BJ (cell line): ENCODE data around the gene CFAP97. TPM values are rescaled to one million over a fixed set of nuclear protein-coding genes. Genes with fewer than 3 reads are reported as not detected.

Experiments
- CTCF ChIA-PET: fragments of 350-600 bp; formaldehyde crosslinking; extraction: SDS; loops from one replicate; lab custom pipeline; 2021; ENCODE audit warnings: antibody characterized with exemption, inconsistent platforms; lab: Yijun Ruan, JAX
- POLR2A ChIA-PET: fragments of 300-600 bp; sonication (Branson Sonifier 250); formaldehyde crosslinking; extraction: SDS; loops from one replicate; lab custom pipeline; 2021; ENCODE audit warnings: antibody characterized with exemption; lab: Charles Lee
- DNase-seq: peaks from one replicate; pipeline ENCODE4 v3.0.0-alpha.2; 2011; ENCODE audit warnings: low read depth
- H3K27me3 ChIP-seq: 2 replicates; pipeline ENCODE4 v1.6.0; 2011; ENCODE audit warnings: low read length; ENCODE audit not compliant: control insufficient read depth, insufficient read depth
- H3K36me3 ChIP-seq: 2 replicates; pipeline ENCODE4 v1.5.1; 2011; ENCODE audit warnings: low read length; ENCODE audit not compliant: control insufficient read depth, insufficient read depth
- H3K4me3 ChIP-seq: 2 replicates; pipeline ENCODE4 v1.5.1; 2011; ENCODE audit warnings: low read depth, mild to moderate bottlenecking, control low read depth, low read length
- polyA plus RNA-seq: library from polyadenylated mRNA; depleted of rRNA; stranded (reverse); fragments of >200 nt; gene quantifications from 2 replicates; pipeline ENCODE4 v1.2.3, GENCODE V29; 2011
- TF ChIP-seq, protein P1 (sequence below): IDR thresholded peaks from 2 replicates; pipeline ENCODE4 v1.5.1; 2011; ENCODE audit warnings: low read depth, mild to moderate bottlenecking, control low read depth, inconsistent platforms, low read length, moderate library complexity; ENCODE audit not compliant: insufficient read depth

Gene CFAP97
- polyA plus RNA-seq, 1 experiment, result 16.4 TPM

- ChIA-PET CTCF (no interaction called here), POLR2A (no interaction called here)
- H3K27me3 ChIP-seq, result no peaks in the 10 kb centered on the region
- H3K4me3 ChIP-seq, result no peak overlapping the region
- TF ChIP-seq, protein P1, sequence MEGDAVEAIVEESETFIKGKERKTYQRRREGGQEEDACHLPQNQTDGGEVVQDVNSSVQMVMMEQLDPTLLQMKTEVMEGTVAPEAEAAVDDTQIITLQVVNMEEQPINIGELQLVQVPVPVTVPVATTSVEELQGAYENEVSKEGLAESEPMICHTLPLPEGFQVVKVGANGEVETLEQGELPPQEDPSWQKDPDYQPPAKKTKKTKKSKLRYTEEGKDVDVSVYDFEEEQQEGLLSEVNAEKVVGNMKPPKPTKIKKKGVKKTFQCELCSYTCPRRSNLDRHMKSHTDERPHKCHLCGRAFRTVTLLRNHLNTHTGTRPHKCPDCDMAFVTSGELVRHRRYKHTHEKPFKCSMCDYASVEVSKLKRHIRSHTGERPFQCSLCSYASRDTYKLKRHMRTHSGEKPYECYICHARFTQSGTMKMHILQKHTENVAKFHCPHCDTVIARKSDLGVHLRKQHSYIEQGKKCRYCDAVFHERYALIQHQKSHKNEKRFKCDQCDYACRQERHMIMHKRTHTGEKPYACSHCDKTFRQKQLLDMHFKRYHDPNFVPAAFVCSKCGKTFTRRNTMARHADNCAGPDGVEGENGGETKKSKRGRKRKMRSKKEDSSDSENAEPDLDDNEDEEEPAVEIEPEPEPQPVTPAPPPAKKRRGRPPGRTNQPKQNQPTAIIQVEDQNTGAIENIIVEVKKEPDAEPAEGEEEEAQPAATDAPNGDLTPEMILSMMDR, result no peak
- no peak for DNase-seq
- H3K36me3 ChIP-seq, result peaks cover 7% of the 10 kb centered on the region
Measured at GRCh38 chr4:185144601-185145240, 59.1 kb downstream of the CFAP97 start.

GRCh38 chr4:185143601-185143969 is 60.2 kb downstream of the CFAP97 start:
- no peak for DNase-seq
- CTCF ChIA-PET, result interaction anchor here (0.6 to 1.4 kb wide), 9 partner anchors 9 to 886 kb away, joined by 3 to 5 read pairs (median 3); no protein-coding TSS in a partner anchor
- Histone ChIP-seq H3K4me3 (peak overlapping the region; percentile 55), H3K27me3 (peaks cover 2% of the 10 kb centered on the region; the same call in 1 of the 2 replicates), H3K36me3 (peaks cover 5% of the 10 kb centered on the region)
- TF ChIP-seq, protein P1, result no peak
- POLR2A ChIA-PET, result no interaction called here

GRCh38 chr4:185142912-185143600 is 60.7 kb downstream of the CFAP97 start, which contains the start of gene SLC25A4:
Gene SLC25A4, plus strand, starts transcription at chr4:185143266. Its CDS starts 107 bp downstream, at chr4:185143373.
- H3K4me3 ChIP-seq, result peak within 1 kb of the TSS; percentile 55
- no peak for DNase-seq
- peaks cover 5% of the 10 kb centered on the region for H3K36me3 ChIP-seq
- ChIA-PET CTCF (interaction anchor here (0.6 to 1.5 kb wide), 10 partner anchors 9 to 887 kb away, joined by 3 to 5 read pairs (median 4); no protein-coding TSS in a partner anchor), POLR2A (no interaction called here)
- H3K27me3 ChIP-seq, result peaks cover 2% of the 10 kb centered on the region; the same call in 1 of the 2 replicates
- TF ChIP-seq, protein P1, result peak; percentile 34

GRCh38 chr4:185142564-185142911 is 61.3 kb downstream of the CFAP97 start:
- CTCF ChIA-PET, result interaction anchor here (0.8 to 1.5 kb wide), 7 partner anchors 8 to 138 kb away, joined by 3 to 5 read pairs (median 4); no protein-coding TSS in a partner anchor
- no peak for DNase-seq
- Histone ChIP-seq H3K27me3 (peaks cover 2% of the 10 kb centered on the region; the same call in 1 of the 2 replicates), H3K4me3 (peak overlapping the region; percentile 55), H3K36me3 (peaks cover 5% of the 10 kb centered on the region)
- POLR2A ChIA-PET, result no interaction called here
- TF ChIP-seq, protein P1, result no peak

- H3K27me3 ChIP-seq, result peaks cover 4% of the 10 kb centered on the region
- TF ChIP-seq, protein P1, result no peak
- no peak for DNase-seq
- peaks cover 5% of the 10 kb centered on the region for H3K36me3 ChIP-seq
- CTCF ChIA-PET, result interaction anchor here (1.1 to 1.9 kb wide), 3 partner anchors 41 to 102 kb away, joined by 3 to 5 read pairs (median 4); no protein-coding TSS in a partner anchor
- H3K4me3 ChIP-seq, result no peak overlapping the region
- POLR2A ChIA-PET, result no interaction called here
Measured at GRCh38 chr4:185141777-185142176, 62.0 kb downstream of the CFAP97 start.
